ENCODE results near the gene THAP7.

The THAP7 gene

DNA sequence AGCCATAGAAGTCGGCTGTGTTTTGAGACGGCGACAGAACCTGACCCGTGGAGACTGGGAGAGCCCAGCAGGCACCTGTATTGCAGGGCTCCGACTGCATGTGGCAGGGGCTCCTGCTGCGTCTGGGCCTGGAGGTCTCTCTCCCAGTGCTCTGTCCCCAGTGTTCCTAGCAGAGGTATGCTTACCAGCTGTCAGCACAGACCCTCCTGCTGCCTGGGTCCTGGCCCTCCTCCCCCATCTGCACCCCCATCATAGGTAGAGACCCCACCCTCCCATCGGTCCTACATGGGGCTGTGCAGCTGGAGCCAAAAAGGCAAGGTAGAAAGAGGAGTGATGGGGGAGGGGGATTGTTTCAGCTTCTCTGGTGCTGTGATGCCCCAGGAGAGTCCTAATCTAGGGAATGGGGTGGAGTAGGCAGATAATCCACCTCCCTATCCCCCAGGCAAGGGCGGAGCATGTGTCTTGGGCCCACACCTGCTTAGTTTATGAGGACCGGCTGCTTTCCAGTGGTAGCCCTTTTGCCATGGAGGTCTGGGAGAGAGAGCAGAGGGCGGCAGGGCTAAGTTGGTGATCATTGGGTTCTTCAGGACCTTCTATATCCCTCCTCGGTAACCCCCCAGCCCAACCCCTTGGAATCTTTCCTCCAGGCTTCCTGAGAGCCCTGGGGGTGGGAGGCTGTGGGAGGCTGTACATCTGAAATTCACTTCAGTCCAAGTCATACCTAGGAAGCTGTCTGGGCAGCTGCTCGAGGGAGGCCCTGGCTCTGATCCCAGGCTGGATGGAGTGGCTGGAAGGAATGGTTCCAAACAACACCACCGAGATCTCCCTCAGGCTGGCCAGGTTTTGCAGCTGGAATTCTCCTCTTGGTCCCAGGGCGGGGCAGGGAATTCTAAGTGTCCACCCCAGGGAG, 25.1 kb upstream of the THAP7 start:
- TF ChIP-seq, protein P1, sequence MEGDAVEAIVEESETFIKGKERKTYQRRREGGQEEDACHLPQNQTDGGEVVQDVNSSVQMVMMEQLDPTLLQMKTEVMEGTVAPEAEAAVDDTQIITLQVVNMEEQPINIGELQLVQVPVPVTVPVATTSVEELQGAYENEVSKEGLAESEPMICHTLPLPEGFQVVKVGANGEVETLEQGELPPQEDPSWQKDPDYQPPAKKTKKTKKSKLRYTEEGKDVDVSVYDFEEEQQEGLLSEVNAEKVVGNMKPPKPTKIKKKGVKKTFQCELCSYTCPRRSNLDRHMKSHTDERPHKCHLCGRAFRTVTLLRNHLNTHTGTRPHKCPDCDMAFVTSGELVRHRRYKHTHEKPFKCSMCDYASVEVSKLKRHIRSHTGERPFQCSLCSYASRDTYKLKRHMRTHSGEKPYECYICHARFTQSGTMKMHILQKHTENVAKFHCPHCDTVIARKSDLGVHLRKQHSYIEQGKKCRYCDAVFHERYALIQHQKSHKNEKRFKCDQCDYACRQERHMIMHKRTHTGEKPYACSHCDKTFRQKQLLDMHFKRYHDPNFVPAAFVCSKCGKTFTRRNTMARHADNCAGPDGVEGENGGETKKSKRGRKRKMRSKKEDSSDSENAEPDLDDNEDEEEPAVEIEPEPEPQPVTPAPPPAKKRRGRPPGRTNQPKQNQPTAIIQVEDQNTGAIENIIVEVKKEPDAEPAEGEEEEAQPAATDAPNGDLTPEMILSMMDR (IDR thresholded peaks at IDR 0.05): no peak

DNA sequence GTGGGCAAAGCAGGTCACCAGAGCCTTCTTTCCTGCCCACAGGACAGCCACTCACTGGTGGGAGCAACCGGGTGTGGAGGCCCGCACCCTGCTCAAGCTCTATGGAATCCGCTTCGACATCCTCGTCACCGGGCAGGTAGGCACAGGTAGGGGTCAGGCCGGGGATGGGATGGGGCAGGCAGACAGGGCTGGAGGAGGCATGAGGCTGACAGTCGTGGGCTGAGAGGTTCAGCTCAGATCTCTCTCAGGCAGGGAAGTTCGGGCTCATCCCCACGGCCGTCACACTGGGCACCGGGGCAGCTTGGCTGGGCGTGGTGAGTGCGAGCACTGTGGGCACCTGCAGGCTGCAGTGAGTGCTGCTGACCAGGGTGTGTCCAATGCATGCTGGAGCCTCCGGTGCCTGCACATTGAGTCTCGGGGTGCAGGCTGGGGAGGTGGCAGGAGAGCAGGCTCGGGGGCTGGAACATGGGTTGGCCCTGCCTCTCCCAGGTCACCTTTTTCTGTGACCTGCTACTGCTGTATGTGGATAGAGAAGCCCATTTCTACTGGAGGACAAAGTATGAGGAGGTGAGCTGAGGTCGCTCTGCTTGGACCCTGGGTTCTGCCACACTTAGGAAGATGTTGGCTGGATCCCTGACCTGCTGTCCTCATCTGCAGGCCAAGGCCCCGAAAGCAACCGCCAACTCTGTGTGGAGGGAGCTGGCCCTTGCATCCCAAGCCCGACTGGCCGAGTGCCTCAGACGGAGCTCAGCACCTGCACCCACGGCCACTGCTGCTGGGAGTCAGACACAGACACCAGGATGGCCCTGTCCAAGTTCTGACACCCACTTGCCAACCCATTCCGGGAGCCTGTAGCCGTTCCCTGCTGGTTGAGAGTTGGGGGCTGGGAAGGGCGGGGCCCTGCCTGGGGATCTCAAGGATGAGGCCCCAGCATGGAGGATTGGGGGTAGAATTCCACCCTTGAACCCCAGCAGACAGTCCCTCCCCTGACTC, 24.1 kb upstream of the THAP7 start:
- TF ChIP-seq, protein P1 (IDR thresholded peaks at IDR 0.05): no peak

DNA sequence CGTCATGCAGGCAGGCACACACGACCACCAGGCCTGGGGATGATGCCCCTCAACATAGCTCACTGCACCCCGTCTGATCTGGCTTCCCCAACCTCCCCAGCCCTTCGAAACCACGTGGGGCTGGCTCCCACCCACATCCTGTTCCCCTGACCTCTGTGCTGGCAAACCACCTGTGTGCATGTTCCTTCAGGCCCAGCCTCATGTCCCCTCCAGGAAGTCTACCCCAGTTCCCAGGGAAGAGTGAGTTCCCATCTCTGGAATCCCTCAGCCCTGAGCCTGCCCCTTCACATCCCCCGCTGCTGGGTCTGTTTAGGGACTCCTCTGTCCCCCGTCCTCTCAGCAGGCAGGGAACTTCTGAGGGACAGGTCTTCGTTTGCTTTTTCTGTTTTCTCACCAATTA, 23.3 kb upstream of the THAP7 start:
- TF ChIP-seq, protein P1 (IDR thresholded peaks at IDR 0.05): no peak

DNA sequence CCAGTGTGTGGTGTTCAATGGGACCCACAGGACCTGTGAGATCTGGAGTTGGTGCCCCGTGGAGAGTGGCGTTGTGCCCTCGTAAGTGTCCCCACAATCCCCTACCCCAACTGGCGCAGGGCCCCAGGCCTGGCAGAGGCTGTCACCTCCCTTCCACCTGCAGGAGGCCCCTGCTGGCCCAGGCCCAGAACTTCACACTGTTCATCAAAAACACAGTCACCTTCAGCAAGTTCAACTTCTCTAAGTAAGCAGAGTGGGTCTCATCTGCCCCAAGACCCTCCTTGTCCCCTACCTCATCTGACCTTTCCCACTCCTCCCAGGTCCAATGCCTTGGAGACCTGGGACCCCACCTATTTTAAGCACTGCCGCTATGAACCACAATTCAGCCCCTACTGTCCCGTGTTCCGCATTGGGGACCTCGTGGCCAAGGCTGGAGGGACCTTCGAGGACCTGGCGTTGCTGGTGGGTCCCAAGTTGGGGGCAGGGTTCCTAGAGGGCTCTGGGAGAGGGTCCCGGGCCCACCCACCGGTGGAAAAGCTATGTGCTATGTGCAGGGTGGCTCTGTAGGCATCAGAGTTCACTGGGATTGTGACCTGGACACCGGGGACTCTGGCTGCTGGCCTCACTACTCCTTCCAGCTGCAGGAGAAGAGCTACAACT, 21.2 kb upstream of the THAP7 start:
- TF ChIP-seq, protein P1 (IDR thresholded peaks at IDR 0.05): no peak

DNA sequence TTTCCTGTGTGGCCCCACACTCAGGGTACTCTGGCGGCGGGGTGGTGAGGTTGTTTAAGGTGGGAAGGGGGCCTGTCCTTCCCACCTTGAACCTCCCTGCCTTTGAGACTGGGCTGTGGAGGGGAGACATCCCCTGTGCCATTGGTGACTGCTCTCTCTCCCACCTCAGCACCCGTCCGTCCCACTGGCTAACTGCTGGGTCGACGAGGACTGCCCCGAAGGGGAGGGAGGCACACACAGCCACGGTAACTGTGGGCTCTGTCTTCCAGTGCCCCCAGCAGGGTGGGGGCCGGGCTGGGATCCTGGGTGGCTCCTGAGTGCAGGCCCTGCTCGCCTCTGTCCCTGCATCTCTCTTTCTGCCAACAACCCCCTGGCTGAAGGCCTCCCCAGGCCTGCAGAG, 20.6 kb upstream of the THAP7 start:
- TF ChIP-seq, protein P1 (IDR thresholded peaks at IDR 0.05): no peak

DNA sequence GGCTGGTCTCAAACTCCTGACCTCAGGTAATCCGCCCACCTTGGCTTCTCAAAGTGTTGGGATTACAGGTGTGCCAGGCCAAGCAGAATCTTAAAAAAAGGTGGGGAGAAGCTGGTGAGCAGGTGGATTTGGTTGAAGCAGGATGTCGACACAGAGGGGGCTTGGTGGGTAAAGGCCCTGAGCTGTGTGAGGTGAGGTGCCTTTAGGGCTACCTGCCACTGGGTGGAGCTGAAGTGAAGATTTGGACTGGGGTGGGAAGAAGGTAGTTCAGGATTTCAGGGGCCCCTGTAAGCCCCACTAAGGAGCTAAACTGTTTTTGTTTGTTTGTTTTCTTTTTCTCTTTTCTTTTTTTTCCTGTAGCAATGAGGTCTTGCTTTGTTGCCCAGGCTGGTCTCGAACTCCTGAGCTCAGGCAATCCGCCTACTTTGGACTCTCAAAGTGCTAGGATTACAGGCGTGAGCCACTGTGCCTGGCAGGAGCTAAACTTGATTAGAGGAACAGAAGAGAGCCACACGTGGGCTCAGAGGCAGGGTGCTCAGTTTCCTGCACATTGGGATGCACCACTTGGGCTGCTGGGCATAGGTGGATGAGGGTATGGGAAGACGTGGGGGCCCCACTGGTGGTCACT, 19.0 kb upstream of the THAP7 start:
- TF ChIP-seq, protein P1 (IDR thresholded peaks at IDR 0.05): peak; percentile 39; the same call in 1 of the 2 replicates

DNA sequence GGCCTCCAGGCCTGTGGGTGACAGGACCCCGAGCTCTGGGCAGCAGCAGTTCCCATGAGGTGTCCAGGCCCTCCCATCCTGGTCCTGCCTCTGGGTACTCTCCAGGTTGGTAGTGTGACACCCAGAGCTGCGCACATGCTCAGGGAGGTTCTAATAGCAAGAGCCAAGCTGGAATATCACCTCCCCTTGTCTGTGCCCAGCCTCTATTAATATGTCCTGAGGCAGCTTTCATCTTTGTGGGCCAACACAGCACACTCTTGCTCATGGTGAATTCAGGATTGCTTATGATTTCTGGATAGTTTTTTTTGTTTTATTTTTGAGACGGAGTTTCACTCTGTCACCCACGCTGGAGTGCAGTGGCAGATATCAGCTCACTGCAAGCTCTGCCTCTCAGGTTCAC, 16.4 kb upstream of the THAP7 start:
- TF ChIP-seq, protein P1 (IDR thresholded peaks at IDR 0.05): no peak

Measured in LNCAP (cell line).